Endothelial cell of umbilical vein (primary cell): Measurements from ENCODE around the gene AGAP3. TPM values are rescaled to one million over a fixed set of nuclear protein-coding genes. Genes with fewer than 3 reads are reported as not detected.

ENCODE experiments used
- BruUV-seq: library from RNA; stranded (reverse); fragments of 400-500 nt; replicated peaks from 2 replicates; lab custom pipeline; 2021; lab: Mats Ljungman, UMichigan
- CTCF ChIA-PET: fragments of 300-600, 350-600 bp; sonication (Branson Sonifier 250); formaldehyde crosslinking; loops from one replicate; lab custom pipeline; 2021; ENCODE audit warnings: antibody characterized with exemption, inconsistent platforms; lab: Charles Lee
- POLR2A ChIA-PET: fragments of 300-600, 350-600 bp; sonication (Branson Sonifier 250); formaldehyde crosslinking; loops from one replicate; lab custom pipeline; 2021; ENCODE audit warnings: antibody characterized with exemption, inconsistent platforms; lab: Charles Lee
- DNase-seq: peaks from one replicate; pipeline ENCODE4 v3.0.0-alpha.2; 2011; ENCODE audit warnings: low read depth, low spot score
- FAIRE-seq: peaks from 2 replicates; lab custom pipeline; 2011; peaks lifted over from hg19 to GRCh38; lab: Jason Lieb, UNC
- H2AFZ ChIP-seq: 2 replicates; pipeline ENCODE4 v1.6.0; 2012; ENCODE audit warnings: low read depth, low read length, control low read depth, inconsistent platforms
- H3K27ac ChIP-seq: 2 replicates; pipeline ENCODE4 v1.5.1; 2011; ENCODE audit warnings: low read depth, mild to moderate bottlenecking, control low read depth, low read length, moderate library complexity; ENCODE audit not compliant: insufficient read depth
- H3K27me3 ChIP-seq, 2 experiments: 2 replicates each; pipeline versions ENCODE4 v1.6.0 to v1.6.1; 2011; ENCODE audit warnings: low read length in 2 of 2, mixed read lengths in 1 of 2; ENCODE audit not compliant: control insufficient read depth in 2 of 2, insufficient read depth in 2 of 2
- H3K36me3 ChIP-seq, 2 experiments: 2 replicates in 1 of 2; 3 replicates in 1 of 2; pipeline ENCODE4 v1.5.1; 2011; ENCODE audit warnings: low read length in 2 of 2, mild to moderate bottlenecking in 1 of 2, moderate library complexity in 1 of 2; ENCODE audit not compliant: control insufficient read depth in 2 of 2, insufficient read depth in 2 of 2; ENCODE audit errors: extremely low read depth in 1 of 2
- H3K4me1 ChIP-seq: 3 replicates; pipeline ENCODE4 v1.5.1; 2011; ENCODE audit warnings: mild to moderate bottlenecking, low read length; ENCODE audit not compliant: control insufficient read depth, insufficient read depth; ENCODE audit errors: extremely low read depth
- H3K4me2 ChIP-seq: 2 replicates; pipeline ENCODE4 v1.6.1; 2011; ENCODE audit warnings: low read length, control low read depth, mixed read lengths; ENCODE audit not compliant: insufficient read depth
- H3K4me3 ChIP-seq, 3 experiments: fragments of 200-600 bp in 1 of 3; sonication (generic), shearing (Covaris generic) in 1 of 3; replicated peaks in 1 of 3; 2 replicates each; pipeline ENCODE4 v1.5.1; 2011 to 2016; ENCODE audit warnings: control low read depth in 3 of 3, low read length in 3 of 3, mild to moderate bottlenecking in 2 of 3, inconsistent platforms in 1 of 3, low read depth in 1 of 3, moderate library complexity in 1 of 3; ENCODE audit not compliant: insufficient read depth in 1 of 3
- H3K79me2 ChIP-seq: 2 replicates; pipeline ENCODE4 v1.6.0; 2012; ENCODE audit warnings: low read length, inconsistent platforms; ENCODE audit not compliant: control insufficient read depth, insufficient read depth
- H3K9ac ChIP-seq: replicated peaks from 2 replicates; pipeline ENCODE3; 2011; ENCODE audit warnings: low read length, control low read depth; ENCODE audit not compliant: insufficient read depth; ENCODE audit errors: extremely low read depth
- H3K9me1 ChIP-seq: replicated peaks from 3 replicates; pipeline ENCODE4 v1.6.0; 2011; ENCODE audit warnings: mild to moderate bottlenecking, low read length; ENCODE audit not compliant: control insufficient read depth, insufficient read depth; ENCODE audit errors: extremely low read depth
- H3K9me3 ChIP-seq: replicated peaks from 2 replicates; pipeline ENCODE4 v1.5.1; 2012; ENCODE audit warnings: low read length, inconsistent platforms; ENCODE audit not compliant: control insufficient read depth, insufficient read depth
- H4K20me1 ChIP-seq: replicated peaks from 2 replicates; pipeline ENCODE3; 2011; ENCODE audit warnings: mild to moderate bottlenecking, low read length; ENCODE audit not compliant: control insufficient read depth, insufficient read depth; ENCODE audit errors: extremely low read depth
- EZH2 ChIP-seq: IDR thresholded peaks from 2 replicates; pipeline ENCODE4 v1.6.1; 2012; ENCODE audit warnings: borderline replicate concordance, low read depth, mild to moderate bottlenecking, moderate library complexity, low read length, inconsistent platforms; ENCODE audit not compliant: severe bottlenecking
- GATA2 ChIP-seq: IDR thresholded peaks from 2 replicates; pipeline ENCODE4 v1.7.0; 2011; ENCODE audit warnings: low read depth, mild to moderate bottlenecking, moderate library complexity, mixed read lengths, low read length; ENCODE audit not compliant: insufficient read length, insufficient read depth
- JUN ChIP-seq: IDR thresholded peaks from 2 replicates; pipeline ENCODE4 v1.6.1; 2011; ENCODE audit warnings: borderline replicate concordance, low read depth; ENCODE audit not compliant: insufficient read length, insufficient read depth
- MYC ChIP-seq: IDR thresholded peaks from one replicate; pipeline ENCODE4 v1.6.1; 2011; ENCODE audit warnings: mild to moderate bottlenecking, low read depth, low read length
- POLR2A ChIP-seq: IDR thresholded peaks from 2 replicates; pipeline ENCODE4 v1.6.1; 2012; ENCODE audit warnings: low read depth, mild to moderate bottlenecking, control low read depth, low read length
- POLR2AphosphoS5 ChIP-seq: IDR thresholded peaks from 2 replicates; pipeline ENCODE4 v1.6.1; 2012; ENCODE audit warnings: low read depth, mild to moderate bottlenecking, control low read depth, low read length, moderate library complexity; ENCODE audit not compliant: insufficient read depth
- dilution Hi-C: fragments of 300-500 bp; cut with MboI; formaldehyde crosslinking; loops from one replicate; pipeline ENCODE4 v1.15.0; 2019; ENCODE audit warnings: low sequenced_read_pairs; ENCODE audit not compliant: extremely low pct_ligation_motif_present
- intact Hi-C: fragments of 100-400 bp; cut with micrococcal nuclease; formaldehyde crosslinking; loops from one replicate; pipeline ENCODE4 v1.10.0; 2022
- polyA plus RNA-seq, 4 experiments: library from polyadenylated mRNA; depleted of rRNA in 3 of 4; stranded (reverse) in 3 of 4; unstranded in 1 of 4; fragments of >200 nt; gene quantifications; 2 replicates each; pipeline versions ENCODE4 v1.2.1 to v1.2.3, GENCODE V29; 2011 to 2012; ENCODE audit warnings: missing spikeins in 1 of 4
- total RNA-seq: library from RNA; stranded (reverse); gene quantifications from 2 replicates; pipeline ENCODE4 v1.2.3, GENCODE V29; 2021
- TF ChIP-seq, protein P1 (sequence below): IDR thresholded peaks from 2 replicates; pipeline ENCODE4 v1.6.1; 2011; ENCODE audit not compliant: insufficient read depth, insufficient read length
- TF ChIP-seq, protein P2 (sequence below), 2 donors: IDR thresholded peaks; 1 replicate in 1 of 2; 2 replicates in 1 of 2; pipeline ENCODE4 v1.5.1; 2011; ENCODE audit warnings: low read length in 2 of 2, mild to moderate bottlenecking in 2 of 2, moderate library complexity in 2 of 2, control low read depth in 1 of 2, inconsistent platforms in 1 of 2, low read depth in 1 of 2; ENCODE audit not compliant: insufficient read depth in 1 of 2; ENCODE audit errors: extremely low read depth in 1 of 2

The AGAP3 gene
- total and polyA plus RNA-seq, 2 donors (not counting 3 experiments of a cell fraction or from before 2014, with no cell fraction given): 171 to 174 TPM

DNA sequence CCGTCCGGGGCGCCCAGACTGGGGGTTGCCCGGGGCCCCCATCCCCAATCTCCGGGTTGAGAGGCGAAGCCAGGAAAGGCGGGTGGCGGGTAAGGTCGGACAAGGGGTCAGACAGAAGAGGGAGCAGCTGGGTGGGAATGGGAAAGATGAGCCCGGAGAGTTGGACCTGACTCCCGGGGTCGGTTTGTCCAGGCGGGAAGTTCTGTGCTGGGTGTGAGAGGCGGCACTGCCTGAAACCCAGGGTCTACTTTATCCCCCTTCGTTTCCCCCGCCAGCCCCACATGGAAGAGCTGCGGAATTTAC lies 26.2 kb upstream of the AGAP3 start:
- no peaks in the 10 kb centered on the region for H3K27me3 ChIP-seq
- peaks cover 0 to 11% of the 10 kb centered on the region in 2 experiments for H3K36me3 ChIP-seq
- POLR2A ChIA-PET: interaction anchor here (1.5 kb wide), 1 partner anchor 21 kb away, joined by 4 read pairs; no protein-coding TSS in a partner anchor
- no peak overlapping the region for H2AFZ ChIP-seq
- no peak for DNase-seq
- H3K9me1 ChIP-seq: no peaks in the 10 kb centered on the region
- CTCF ChIA-PET: interaction anchor here (0.8 to 2.8 kb wide), 11 partner anchors 8 to 98 kb away, joined by 3 to 11 read pairs (median 4); partner anchors contain the start of gene ABCB8
- BruUV-seq: no TSS peak
- H3K79me2 ChIP-seq: peaks cover 34% of the 10 kb centered on the region
- dilution Hi-C loops (no loop called here), intact Hi-C loops (no loop called here)
- peaks cover 29% of the 10 kb centered on the region for H3K4me1 ChIP-seq
- H3K4me3 ChIP-seq: peak overlapping the region; percentile 66 to 83 (median 78)
- H3K9me3 ChIP-seq: no peaks in the 10 kb centered on the region
- peak overlapping the region; percentile 22 for H3K27ac ChIP-seq
- peak overlapping the region; percentile 70 for H3K9ac ChIP-seq
- FAIRE-seq: no peak
- H3K4me2 ChIP-seq: peak overlapping the region; percentile 80
- H4K20me1 ChIP-seq: no peaks in the 10 kb centered on the region
- TF ChIP-seq EZH2 (no peak), JUN (no peak), GATA2 (no peak), POLR2AphosphoS5 (no peak), POLR2A (no peak), MYC (no peak)
- TF ChIP-seq, protein P1, sequence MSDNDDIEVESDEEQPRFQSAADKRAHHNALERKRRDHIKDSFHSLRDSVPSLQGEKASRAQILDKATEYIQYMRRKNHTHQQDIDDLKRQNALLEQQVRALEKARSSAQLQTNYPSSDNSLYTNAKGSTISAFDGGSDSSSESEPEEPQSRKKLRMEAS: no peak
- TF ChIP-seq, protein P2, sequence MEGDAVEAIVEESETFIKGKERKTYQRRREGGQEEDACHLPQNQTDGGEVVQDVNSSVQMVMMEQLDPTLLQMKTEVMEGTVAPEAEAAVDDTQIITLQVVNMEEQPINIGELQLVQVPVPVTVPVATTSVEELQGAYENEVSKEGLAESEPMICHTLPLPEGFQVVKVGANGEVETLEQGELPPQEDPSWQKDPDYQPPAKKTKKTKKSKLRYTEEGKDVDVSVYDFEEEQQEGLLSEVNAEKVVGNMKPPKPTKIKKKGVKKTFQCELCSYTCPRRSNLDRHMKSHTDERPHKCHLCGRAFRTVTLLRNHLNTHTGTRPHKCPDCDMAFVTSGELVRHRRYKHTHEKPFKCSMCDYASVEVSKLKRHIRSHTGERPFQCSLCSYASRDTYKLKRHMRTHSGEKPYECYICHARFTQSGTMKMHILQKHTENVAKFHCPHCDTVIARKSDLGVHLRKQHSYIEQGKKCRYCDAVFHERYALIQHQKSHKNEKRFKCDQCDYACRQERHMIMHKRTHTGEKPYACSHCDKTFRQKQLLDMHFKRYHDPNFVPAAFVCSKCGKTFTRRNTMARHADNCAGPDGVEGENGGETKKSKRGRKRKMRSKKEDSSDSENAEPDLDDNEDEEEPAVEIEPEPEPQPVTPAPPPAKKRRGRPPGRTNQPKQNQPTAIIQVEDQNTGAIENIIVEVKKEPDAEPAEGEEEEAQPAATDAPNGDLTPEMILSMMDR (IDR thresholded peaks at IDR 0.05; ENCODE audit: extremely low read depth in 1 of 2, insufficient read depth in 1 of 2, low read depth in 1 of 2, low read length in 2 of 2): no peak
